ENCODE measurements around the gene FDX2.
"Not testable (repeated sequence)": the region's sequence is repeated elsewhere in the genome, so short reads cannot be mapped to it uniquely, and the experiment has no call there.

FDX2 gene

DNA sequence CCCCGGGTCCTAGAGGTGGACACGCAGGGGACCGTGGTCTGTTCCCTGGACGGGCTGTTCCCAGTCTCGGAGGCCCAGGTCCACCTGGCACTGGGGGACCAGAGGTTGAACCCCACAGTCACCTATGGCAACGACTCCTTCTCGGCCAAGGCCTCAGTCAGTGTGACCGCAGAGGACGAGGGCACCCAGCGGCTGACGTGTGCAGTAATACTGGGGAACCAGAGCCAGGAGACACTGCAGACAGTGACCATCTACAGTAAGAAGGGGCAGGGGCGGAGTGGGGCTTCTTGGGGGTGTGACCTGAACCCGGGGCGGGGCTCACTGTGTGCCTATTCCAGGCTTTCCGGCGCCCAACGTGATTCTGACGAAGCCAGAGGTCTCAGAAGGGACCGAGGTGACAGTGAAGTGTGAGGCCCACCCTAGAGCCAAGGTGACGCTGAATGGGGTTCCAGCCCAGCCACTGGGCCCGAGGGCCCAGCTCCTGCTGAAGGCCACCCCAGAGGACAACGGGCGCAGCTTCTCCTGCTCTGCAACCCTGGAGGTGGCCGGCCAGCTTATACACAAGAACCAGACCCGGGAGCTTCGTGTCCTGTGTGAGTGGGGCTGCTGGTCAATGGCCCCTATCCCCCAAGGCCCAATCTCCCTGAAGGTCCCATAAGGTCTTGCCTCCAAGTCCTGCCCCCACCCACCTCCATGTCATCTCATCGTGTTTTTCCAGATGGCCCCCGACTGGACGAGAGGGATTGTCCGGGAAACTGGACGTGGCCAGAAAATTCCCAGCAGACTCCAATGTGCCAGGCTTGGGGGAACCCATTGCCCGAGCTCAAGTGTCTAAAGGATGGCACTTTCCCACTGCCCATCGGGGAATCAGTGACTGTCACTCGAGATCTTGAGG, 31.5 kb downstream of the FDX2 start:
- no peak for DNase-seq (ENCODE audit: low spot score)

DNA sequence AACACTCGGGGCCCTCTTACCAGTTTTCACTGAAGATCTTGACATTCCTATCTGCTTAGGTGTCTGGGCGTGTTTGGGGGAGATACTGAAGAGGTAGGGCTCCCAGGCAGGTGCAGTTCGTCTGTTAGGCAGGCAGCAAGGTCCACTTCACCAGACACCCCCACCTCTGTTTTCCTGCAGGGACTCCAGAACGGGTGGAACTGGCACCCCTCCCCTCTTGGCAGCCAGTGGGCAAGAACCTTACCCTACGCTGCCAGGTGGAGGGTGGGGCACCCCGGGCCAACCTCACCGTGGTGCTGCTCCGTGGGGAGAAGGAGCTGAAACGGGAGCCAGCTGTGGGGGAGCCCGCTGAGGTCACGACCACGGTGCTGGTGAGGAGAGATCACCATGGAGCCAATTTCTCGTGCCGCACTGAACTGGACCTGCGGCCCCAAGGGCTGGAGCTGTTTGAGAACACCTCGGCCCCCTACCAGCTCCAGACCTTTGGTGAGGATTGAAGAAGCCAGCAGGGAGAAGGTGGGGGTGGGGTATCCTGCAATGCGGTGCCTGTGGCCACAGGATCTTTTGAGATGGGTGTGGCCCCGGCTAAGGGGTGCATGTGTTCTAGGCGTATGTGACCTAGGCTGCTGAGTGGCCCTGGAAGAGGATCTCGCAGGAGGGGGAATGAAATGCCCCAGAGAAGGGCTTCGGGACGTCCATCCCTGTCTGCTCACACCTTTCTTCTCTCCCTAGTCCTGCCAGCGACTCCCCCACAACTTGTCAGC, 32.3 kb downstream of the FDX2 start:
- DNase-seq (ENCODE audit: low spot score), result no peak

DNA sequence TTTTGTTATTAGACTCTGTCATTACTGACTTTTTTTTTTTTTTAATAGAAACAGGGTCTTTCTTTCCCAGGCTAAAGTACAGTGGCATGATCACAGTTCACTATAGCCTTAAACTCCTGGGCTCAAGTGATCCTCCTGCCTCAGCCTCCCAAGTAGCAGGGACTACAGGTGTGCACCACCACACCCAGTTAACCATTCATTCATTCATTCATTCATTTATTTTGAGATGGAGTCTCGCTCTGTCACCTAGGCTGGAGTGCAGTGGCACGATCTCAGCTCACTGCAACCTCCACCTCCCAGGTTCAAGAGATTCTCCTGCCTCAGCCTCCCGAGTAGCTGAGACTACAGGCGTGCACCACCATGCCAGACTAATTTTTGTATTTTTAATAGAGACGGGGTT, 33.8 kb downstream of the FDX2 start:
- not testable (repeated sequence) for DNase-seq (ENCODE audit: low spot score)

DNA sequence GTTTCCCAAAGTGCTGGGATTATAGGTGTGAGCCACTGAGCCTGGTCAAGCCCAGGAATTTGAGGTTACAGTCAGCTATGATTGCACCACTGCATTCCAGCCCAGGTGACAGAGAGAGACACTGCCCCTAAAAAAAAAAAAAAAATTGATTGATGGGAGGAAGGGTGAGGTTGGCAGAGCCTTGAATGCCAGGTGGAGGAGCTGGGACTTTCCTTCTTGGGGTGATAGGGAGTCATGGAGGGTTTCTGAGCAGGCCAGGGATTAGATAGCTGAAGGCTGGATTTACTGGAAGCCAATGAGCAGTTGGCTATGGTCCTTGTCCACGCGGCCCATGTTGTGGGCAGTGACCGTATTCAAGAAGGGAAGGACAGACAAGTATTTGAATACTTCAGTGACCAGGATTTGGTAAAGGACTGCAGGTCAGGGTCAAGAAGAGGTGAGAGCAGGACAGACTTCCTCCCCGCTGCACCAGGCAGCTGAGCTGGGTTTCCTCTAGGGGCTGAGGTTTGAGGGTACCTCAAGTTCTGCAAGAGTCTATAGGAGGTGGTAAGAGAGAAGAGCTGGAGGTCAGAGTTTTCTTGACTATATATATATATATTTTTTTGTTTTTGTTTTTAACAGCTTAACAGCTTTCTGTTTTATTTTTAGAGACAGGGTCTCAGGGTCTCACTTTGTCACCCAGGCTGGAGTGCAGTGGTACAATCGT, 35.9 kb downstream of the FDX2 start:
- no peak for DNase-seq (ENCODE audit: low spot score)

DNA sequence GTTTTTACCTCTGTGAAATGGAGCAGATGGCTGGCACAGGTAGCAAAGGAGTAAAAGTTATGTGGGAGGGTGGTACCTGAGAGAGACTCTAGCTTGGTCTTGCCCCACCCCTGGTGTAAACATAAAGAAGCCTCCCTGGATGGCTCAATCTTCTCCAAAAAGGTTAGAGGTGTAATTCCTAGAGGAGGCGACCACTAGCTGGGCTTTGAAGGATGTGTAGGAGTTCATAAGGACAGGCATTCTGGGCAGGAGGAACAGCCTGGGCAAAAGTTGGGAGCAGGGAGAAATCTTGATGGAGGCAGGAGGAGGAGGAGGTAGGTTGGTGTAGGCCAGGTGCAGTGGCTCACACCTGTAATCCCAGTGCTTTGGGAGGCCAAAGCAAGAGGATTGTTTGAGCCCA, 36.9 kb downstream of the FDX2 start:
- DNase-seq (ENCODE audit: low spot score), result no peak

DNA sequence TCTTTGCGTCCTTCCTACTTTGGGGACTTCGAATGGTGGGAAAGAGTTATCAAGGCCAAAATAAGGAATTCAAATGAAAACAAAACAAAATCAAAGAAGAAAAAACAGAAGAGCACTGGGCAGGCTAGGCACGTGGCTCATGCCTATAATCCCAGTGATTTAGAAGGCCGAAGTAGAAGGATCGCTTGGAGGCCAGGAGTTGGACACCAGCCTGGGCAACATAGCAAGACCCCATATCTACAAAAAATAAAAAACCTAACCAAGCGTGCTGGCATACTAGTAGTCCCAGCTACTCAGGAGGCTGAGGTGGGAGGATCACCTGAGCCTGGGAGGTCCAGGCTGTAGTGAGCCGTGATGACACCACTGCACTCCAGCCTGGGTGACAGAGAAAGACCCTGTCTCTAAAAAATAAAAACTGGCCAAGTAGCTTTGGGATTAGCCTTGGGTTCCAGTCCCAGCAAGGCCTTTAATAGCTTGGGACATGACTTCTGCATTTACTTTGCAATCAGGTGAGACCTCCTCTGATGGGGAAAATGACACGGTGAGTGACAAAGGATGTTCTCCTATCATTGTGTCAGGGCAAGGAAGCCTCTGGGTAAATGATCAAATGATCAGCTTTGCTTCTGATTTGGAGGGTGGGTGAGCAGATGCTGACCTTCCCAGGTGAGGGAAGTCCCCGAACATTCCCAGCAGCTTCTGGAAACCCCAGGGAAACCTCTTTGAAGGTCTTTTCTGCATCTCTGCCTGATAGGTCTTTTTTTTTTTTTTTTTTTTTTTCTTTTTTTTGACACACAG, 37.8 kb downstream of the FDX2 start:
- no peak for DNase-seq (ENCODE audit: low spot score)

DNA sequence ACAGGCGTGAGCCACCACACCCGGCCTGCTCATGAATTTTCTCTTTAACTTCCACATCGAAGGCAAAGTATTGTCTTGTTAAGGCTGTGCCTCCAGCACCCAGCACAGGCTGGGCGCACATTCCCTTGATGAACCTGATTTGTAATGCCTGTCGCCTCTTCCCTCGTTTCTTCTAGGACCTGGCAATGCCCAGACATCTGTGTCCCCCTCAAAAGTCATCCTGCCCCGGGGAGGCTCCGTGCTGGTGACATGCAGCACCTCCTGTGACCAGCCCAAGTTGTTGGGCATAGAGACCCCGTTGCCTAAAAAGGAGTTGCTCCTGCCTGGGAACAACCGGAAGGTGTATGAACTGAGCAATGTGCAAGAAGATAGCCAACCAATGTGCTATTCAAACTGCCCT, 41.2 kb downstream of the FDX2 start:
- no peak for DNase-seq (ENCODE audit: low spot score)

DNA sequence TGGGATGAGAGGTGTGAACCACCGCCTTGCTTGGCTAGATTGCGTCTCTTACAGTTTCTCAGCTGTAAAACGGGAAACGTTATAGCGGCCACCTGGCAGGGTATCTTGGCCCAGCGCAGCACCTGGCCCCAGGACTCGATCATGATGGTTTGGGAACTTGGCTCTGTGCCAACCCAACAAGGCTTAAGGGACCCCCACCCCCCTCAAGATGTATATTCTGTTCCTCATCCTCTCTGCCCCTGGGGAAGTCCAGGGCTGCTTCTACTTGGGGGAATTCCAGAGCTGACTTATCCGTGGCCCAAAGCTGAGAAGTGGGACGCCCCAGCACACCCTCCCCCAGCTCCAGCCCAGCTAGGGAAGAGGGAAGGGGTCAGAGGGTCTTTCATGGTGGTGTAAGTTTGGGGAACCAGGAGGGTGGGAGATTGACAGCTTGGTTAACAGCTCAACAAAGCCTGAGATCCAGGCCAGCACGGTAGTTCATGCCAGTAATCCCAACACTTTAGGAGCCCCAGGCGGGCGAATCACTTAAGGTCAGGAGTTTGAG, 44.2 kb downstream of the FDX2 start:
- no peak for DNase-seq (ENCODE audit: low spot score)

DNA sequence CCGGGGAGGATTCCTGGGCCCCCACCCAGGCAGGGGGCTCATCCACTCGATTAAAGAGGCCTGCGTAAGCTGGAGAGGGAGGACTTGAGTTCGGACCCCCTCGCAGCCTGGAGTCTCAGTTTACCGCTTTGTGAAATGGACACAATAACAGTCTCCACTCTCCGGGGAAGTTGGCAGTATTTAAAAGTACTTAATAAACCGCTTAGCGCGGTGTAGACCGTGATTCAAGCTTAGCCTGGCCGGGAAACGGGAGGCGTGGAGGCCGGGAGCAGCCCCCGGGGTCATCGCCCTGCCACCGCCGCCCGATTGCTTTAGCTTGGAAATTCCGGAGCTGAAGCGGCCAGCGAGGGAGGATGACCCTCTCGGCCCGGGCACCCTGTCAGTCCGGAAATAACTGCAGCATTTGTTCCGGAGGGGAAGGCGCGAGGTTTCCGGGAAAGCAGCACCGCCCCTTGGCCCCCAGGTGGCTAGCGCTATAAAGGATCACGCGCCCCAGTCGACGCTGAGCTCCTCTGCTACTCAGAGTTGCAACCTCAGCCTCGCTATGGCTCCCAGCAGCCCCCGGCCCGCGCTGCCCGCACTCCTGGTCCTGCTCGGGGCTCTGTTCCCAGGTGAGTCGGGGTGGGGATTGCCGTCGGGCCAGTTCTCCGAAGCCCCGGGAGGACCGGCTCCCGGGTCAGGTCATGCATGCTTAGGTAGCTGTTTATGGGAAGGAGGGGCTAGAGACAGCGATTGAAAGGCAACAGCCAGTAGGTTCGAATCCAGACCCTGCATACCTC, 45.0 kb downstream of the FDX2 start, which contains the start of gene ICAM1:
Gene ICAM1, plus strand, starts transcription at position 505 of the 779 bp plus-strand sequence. Its CDS starts 40 bp downstream, at position 545.
- DNase-seq (ENCODE audit: low spot score), result peak; percentile 48

DNA sequence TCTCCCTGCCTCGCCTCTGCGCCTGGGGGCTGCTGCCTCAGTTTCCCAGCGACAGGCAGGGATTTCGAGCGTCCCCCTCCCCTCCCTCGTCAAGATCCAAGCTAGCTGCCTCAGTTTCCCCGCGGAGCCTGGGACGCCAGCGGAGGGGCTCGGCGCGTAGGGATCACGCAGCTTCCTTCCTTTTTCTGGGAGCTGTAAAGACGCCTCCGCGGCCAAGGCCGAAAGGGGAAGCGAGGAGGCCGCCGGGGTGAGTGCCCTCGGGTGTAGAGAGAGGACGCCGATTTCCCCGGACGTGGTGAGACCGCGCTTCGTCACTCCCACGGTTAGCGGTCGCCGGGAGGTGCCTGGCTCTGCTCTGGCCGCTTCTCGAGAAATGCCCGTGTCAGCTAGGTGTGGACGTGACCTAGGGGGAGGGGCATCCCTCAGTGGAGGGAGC, 45.6 kb downstream of the FDX2 start:
- peak; percentile 52 for DNase-seq (ENCODE audit: low spot score)

DNA sequence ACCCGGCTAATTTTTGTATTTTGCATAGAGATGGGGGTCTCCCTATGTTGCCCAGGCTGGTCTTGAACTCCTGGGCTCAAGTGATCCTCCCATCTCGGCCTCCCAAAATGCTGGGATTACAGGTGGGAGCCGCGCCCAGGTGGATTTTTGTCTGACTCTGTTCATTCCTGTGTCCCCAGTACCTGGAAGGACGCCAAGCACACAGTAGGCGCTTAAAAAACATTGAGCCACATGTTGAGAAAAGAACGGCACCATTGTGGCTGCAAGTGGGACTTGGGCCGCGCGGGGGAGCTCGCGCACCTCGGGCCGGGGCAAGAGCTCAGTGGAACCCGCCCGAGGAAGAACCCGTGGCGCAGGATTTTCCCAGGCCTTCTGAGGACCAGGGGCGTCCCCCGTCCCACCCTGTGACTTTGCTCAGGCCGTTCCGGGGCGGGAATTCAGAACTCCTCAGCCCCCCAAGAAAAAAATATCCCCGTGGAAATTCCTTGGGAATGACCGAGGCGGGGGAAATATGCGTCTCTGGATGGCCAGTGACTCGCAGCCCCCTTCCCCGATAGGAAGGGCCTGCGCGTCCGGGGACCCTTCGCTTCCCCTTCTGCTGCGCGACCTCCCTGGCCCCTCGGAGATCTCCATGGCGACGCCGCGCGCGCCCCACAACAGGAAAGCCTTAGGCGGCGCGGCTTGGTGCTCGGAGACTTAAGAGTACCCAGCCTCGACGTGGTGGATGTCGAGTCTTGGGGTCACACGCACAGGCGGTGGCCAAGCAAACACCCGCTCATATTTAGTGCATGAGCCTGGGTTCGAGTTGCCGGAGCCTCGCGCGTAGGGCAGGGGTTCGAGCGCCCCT, 46.3 kb downstream of the FDX2 start:
- peak; percentile 82 for DNase-seq (ENCODE audit: low spot score)

DNA sequence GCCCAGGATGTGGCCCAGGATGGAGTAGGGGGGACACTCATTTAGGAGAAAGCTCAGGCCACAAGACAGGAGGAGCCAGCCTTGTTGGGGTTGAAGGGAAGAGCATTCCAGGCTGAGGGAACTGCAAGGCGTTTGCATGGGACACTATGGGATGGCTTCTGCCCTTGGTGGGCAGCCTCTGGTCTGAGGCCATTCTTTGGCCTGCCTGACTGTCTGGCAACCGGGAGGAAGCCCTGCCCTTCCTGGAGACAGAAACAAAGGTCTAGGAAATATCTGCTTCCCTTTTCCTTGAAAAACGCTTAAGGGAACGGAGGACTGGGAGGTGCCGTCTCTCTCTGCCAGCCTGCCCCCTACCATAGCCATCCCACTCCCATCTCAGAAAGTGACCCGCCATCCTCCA, 47.7 kb downstream of the FDX2 start:
- DNase-seq (ENCODE audit: low spot score), result no peak

DNA sequence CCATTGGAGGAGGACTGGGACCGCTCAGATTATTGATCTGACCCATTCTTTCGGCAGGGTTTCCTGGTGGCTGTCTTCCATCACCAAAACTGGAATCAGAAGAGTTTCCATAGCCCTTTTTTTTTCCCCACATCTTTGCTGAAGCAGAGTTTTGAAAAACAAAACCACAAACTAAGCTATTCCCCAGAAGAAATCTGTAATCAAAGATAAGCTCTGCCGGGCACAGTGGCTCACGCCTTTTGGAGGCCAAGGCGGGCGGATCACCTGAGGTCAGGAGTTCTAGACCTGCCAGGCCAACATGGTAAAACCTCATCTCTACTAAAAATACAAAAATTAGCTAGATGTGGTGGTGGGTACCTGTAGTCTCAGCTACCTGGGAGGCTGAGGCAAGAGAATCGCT, 49.1 kb downstream of the FDX2 start:
- no peak for DNase-seq (ENCODE audit: low spot score)

DNA sequence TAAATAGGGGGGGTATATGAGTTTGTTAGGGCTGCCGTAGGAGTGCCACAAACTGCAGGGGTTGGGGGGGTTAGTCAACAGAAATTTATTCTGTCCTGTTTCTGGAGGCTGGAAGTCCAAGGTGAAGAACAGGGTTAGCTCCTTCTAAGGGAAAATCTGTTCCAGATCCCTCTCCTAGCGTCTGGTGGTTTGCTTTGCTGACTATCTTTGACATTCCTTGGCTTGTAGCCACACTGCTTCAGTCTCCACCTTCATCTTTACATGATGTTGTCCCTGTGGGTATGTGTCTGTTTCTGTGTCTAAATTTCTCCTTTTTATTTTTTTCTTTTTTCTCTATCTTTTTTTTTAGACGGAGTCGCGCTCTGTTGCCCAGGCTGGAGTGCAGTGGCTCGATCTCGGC, 53.0 kb downstream of the FDX2 start:
- no peak for DNase-seq (ENCODE audit: low spot score)

DNA sequence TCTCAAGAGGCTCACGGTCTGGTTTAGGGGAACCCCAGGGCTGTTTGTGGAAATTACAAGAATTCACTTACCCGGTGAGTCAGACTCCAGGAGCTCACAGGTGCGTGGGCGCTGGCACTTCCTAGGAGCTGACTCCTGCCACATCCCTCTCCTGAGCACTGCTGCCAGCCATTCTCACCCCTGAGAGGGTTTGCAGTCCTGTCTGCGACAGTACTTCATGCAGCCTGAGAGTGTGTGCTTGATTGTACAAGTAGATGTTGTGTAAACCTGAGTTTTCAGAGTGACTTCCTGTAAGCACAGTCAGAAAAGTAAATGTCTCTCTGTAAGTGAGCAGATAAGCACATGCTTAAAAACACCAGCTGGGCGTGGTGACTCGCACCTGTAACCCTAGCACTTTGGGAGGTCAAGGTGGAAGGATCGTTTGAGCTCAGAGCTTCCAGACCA, 55.7 kb downstream of the FDX2 start:
- DNase-seq (ENCODE audit: low spot score), result no peak
